C4-2B (cell line): ENCODE measurements around the gene GATAD2B.
"Not testable (repeated sequence)": the region's sequence is repeated elsewhere in the genome, so short reads cannot be mapped to it uniquely, and the experiment has no call there.

Experiments
- ZFX ChIP-seq: fragments of 450-650 bp; IDR thresholded peaks from 2 replicates; pipeline ENCODE4 v1.6.1; 2017
- TF ChIP-seq, protein P1 (sequence below): fragments of 450-650 bp; conservative IDR thresholded peaks from 2 replicates; pipeline ENCODE4 v1.5.1; 2017; ENCODE audit warnings: mild to moderate bottlenecking

DNA sequence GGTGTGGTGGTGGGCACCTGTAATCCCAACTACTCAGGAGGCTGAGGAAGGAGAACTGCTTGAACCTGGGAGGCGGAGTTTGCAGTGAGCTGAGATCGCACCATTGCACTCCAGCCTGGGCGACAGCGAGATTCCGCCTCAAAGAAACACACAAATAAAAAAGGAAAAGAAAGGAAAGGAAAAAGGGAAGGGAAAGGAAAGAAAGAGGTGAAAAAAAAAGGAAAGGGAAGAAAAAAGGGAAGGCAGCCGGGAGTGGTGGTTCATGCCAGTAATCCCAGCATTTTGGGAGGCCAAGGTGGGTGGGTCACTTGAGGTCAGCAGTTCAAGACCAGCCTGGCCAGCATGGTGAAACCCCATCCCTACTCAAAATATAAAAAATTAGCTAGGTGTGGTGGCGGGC, 31.7 kb downstream of the GATAD2B start:
- TF ChIP-seq, protein P1, sequence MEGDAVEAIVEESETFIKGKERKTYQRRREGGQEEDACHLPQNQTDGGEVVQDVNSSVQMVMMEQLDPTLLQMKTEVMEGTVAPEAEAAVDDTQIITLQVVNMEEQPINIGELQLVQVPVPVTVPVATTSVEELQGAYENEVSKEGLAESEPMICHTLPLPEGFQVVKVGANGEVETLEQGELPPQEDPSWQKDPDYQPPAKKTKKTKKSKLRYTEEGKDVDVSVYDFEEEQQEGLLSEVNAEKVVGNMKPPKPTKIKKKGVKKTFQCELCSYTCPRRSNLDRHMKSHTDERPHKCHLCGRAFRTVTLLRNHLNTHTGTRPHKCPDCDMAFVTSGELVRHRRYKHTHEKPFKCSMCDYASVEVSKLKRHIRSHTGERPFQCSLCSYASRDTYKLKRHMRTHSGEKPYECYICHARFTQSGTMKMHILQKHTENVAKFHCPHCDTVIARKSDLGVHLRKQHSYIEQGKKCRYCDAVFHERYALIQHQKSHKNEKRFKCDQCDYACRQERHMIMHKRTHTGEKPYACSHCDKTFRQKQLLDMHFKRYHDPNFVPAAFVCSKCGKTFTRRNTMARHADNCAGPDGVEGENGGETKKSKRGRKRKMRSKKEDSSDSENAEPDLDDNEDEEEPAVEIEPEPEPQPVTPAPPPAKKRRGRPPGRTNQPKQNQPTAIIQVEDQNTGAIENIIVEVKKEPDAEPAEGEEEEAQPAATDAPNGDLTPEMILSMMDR = not testable (repeated sequence)
- not testable (repeated sequence) for TF ChIP-seq ZFX
